A549 (cell line): ENCODE data around the gene ST6GALNAC2. TPM values are rescaled to one million over a fixed set of nuclear protein-coding genes. Genes with fewer than 3 reads are reported as not detected.

ENCODE experiments used
- ATAC-seq, 2 experiments: fragments of 200-7000 bp in 1 of 2; fragments of >200 bp in 1 of 2; cut with Nextera tagmentation in 1 of 2; cut with Tn5 transposase in 1 of 2; 3 replicates each; pipeline versions ENCODE4 v1.8.0 to v1.9.1; 2018 to 2020; ENCODE audit warnings: mild to moderate bottlenecking in 1 of 2, moderate library complexity in 1 of 2
- CTCF ChIA-PET: fragments of 300-600 bp; sonication (Branson Sonifier 250); formaldehyde crosslinking; extraction: SDS; loops from one replicate; lab custom pipeline; 2021; ENCODE audit warnings: antibody characterized with exemption, inconsistent platforms; lab: Yijun Ruan, JAX
- POLR2A ChIA-PET: fragments of 350-600 bp; formaldehyde crosslinking; extraction: SDS; loops from one replicate; lab custom pipeline; 2021; ENCODE audit warnings: antibody characterized with exemption, inconsistent platforms; lab: Yijun Ruan, JAX
- DNase-seq, 2 experiments: peaks; one replicate each; pipeline versions ENCODE4 v3.0.0 to v3.0.0-alpha.2; 2011 to 2016; ENCODE audit warnings: low read depth in 1 of 2, low spot score in 1 of 2
- FAIRE-seq: peaks from 2 replicates; lab custom pipeline; 2011; peaks lifted over from hg19 to GRCh38; lab: Jason Lieb, UNC
- H3K27ac ChIP-seq, 2 experiments: fragments of >200 bp; sonication (Bioruptor Twin); formaldehyde crosslinking; 3 replicates each; pipeline ENCODE4 v1.5.1; 2016 to 2017
- H3K4me1 ChIP-seq: fragments of >200 bp; sonication (Bioruptor Twin); formaldehyde crosslinking; 3 replicates; pipeline ENCODE4 v1.6.1; 2016
- H3K4me2 ChIP-seq: fragments of >200 bp; sonication (Bioruptor Twin); formaldehyde crosslinking; 3 replicates; pipeline ENCODE4 v1.6.1; 2016
- H3K4me3 ChIP-seq: fragments of >200 bp; sonication (Bioruptor Twin); formaldehyde crosslinking; 3 replicates; pipeline ENCODE4 v1.5.1; 2016
- H3K9me3 ChIP-seq: fragments of >200 bp; sonication (Bioruptor Twin); formaldehyde crosslinking; 3 replicates; pipeline ENCODE4 v1.6.1; 2016
- BCL3 ChIP-seq: fragments of >200 bp; sonication (Bioruptor Twin); formaldehyde crosslinking; IDR thresholded peaks from 3 replicates; pipeline ENCODE4 v1.6.1; 2016
- CHD2 ChIP-seq: fragments of 150-350 bp; IDR thresholded peaks from 2 replicates; pipeline ENCODE4 v1.6.1; 2014; ENCODE audit warnings: low read length; ENCODE audit not compliant: partially characterized antibody
- CHD4 ChIP-seq: fragments of 200-600 bp; sonication (generic); IDR thresholded peaks from 2 replicates; pipeline ENCODE4 v1.6.1; 2016; ENCODE audit warnings: antibody characterized with exemption, mild to moderate bottlenecking, borderline replicate concordance
- HES2 ChIP-seq: fragments of >200 bp; sonication (Bioruptor Twin); formaldehyde crosslinking; IDR thresholded peaks from 2 replicates; pipeline ENCODE4 v1.6.1; 2016
- MYC ChIP-seq: IDR thresholded peaks from 2 replicates; pipeline ENCODE4 v1.6.1; 2012; ENCODE audit warnings: mild to moderate bottlenecking, inconsistent platforms, low read length, improper control_type of control experiment, borderline replicate concordance
- PBX3 ChIP-seq: IDR thresholded peaks from 2 replicates; pipeline ENCODE4 v1.6.1; 2012
- POLR2A ChIP-seq: IDR thresholded peaks from 2 replicates; pipeline ENCODE4 v1.6.1; 2012; ENCODE audit warnings: mild to moderate bottlenecking, low read length
- REST ChIP-seq: fragments of 200-600 bp; sonication (generic); IDR thresholded peaks from 2 replicates; pipeline ENCODE4 v1.6.1; 2016; ENCODE audit warnings: antibody characterized with exemption, mild to moderate bottlenecking, moderate library complexity
- RNF2 ChIP-seq: fragments of 200-600 bp; sonication (generic); IDR thresholded peaks from 2 replicates; pipeline ENCODE4 v1.6.1; 2016; ENCODE audit warnings: low read depth, mild to moderate bottlenecking, antibody characterized with exemption, moderate library complexity, borderline replicate concordance
- TFCP2L1 ChIP-seq: fragments of 250-450 bp; sonication (Bioruptor Pico); IDR thresholded peaks from 2 replicates; pipeline ENCODE4 v1.5.0; 2021; ENCODE audit warnings: mild to moderate bottlenecking
- TP53 ChIP-seq: fragments of 250-450 bp; sonication (Bioruptor Pico); IDR thresholded peaks from 2 replicates; pipeline ENCODE4 v1.5.0; 2021; ENCODE audit warnings: mild to moderate bottlenecking, moderate library complexity
- WGBS: methylation state at CpG from one replicate; pipeline ENCODE4 v1.1.6; 2017; ENCODE audit errors: missing lambda C conversion rate; 5-methylcytosine and 5-hydroxymethylcytosine counted together
- polyA plus RNA-seq, 4 experiments: library from polyadenylated mRNA; depleted of rRNA in 3 of 4; stranded (reverse); fragments of >200 nt; fragmentation: RNase III in 1 of 4; extraction: RNeasy Plus Mini Kit Qiagen cat#74134 plus additional on column Dnase treatment in 1 of 4; gene quantifications; 2 replicates in 3 of 4; 3 replicates in 1 of 4; pipeline ENCODE4 v1.2.3, GENCODE V29; 2011 to 2017
- TF ChIP-seq, protein P1 (sequence below): fragments of 250-450 bp; sonication (Bioruptor Pico); IDR thresholded peaks from 2 replicates; pipeline ENCODE4 v1.5.0; 2021; ENCODE audit warnings: mild to moderate bottlenecking, moderate library complexity, borderline replicate concordance
- TF ChIP-seq, protein P2 (sequence below): IDR thresholded peaks from 2 replicates; pipeline ENCODE4 v1.6.1; 2012; ENCODE audit warnings: low read depth, borderline replicate concordance

The ST6GALNAC2 gene
- polyA plus RNA-seq, 2 of the 4 experiments (the other 2 are of a cell fraction), result 0.41 to 0.74 TPM

- CTCF ChIA-PET, result interaction anchor here (0.6 to 15.7 kb wide), 4 partner anchors 16 to 184 kb away, joined by 3 to 185 read pairs (median 4); partner anchors contain the start of gene CYGB
- H3K27ac ChIP-seq, result peak overlapping the region in 1 of 2 experiments; percentile 17; a peak in 1 of 6 replicates
Measured at GRCh38 chr17:76554131-76554530, 31.5 kb downstream of the ST6GALNAC2 start.

DNA sequence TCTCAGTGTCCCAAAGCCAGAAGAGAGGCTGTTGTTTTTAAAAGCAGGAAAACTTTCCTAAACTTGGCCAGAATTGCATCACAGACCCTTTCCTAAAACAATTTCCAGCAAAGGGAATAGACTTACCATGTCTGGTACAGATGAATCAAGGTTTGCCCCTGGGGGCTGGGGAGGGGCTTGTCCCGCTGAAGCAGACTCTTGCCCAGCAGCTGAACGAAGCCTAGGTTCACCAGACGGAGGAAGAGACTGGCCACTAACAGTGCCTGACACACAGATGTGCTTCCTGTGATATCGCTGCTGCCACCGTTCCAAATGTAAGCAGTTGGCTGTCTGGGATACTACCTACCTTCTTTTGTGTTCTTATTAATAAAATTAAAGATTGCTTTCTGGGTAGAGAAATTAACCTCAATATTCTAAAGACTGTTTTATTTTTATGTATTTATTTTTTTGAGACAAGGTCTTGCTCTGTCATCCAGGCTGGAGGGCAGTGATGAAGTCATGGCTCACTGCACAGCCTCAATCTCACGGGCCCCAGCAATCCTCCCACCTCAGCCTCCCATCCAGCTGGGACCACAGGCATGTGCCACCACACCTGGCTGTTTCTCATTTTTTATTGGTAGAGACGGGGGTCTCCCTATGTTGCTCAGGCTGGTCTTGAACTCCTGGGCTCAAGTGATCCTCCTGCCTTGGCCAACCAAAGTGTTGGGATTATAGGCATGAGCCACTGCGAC is 32.3 kb downstream of the ST6GALNAC2 start:
- Histone ChIP-seq H3K4me1 (peaks cover 29% of the 10 kb centered on the region), H3K27ac (peak overlapping the region in 1 of 2 experiments; percentile 45; a peak in 3 of 6 replicates), H3K9me3 (no peaks in the 10 kb centered on the region), H3K4me2 (no peak overlapping the region), H3K4me3 (no peak overlapping the region)
- no peak for FAIRE-seq
- POLR2A ChIA-PET, result no interaction called here
- CTCF ChIA-PET, result interaction anchor here (0.7 to 15.7 kb wide), 6 partner anchors 10 to 71 kb away, joined by 3 to 185 read pairs (median 4); partner anchors contain the start of gene CYGB
- ATAC-seq, result no peak
- DNase-seq, result no peak
- 91% methylated on average over 8 of the region's 8 CpGs for WGBS
- no peak for TF ChIP-seq MYC
- TF ChIP-seq REST, result no peak
- TF ChIP-seq, protein P1, sequence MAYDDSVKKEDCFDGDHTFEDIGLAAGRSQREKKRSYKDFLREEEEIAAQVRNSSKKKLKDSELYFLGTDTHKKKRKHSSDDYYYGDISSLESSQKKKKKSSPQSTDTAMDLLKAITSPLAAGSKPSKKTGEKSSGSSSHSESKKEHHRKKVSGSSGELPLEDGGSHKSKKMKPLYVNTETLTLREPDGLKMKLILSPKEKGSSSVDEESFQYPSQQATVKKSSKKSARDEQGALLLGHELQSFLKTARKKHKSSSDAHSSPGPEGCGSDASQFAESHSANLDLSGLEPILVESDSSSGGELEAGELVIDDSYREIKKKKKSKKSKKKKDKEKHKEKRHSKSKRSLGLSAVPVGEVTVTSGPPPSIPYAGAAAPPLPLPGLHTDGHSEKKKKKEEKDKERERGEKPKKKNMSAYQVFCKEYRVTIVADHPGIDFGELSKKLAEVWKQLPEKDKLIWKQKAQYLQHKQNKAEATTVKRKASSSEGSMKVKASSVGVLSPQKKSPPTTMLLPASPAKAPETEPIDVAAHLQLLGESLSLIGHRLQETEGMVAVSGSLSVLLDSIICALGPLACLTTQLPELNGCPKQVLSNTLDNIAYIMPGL (CRISPR knock-in tag), result no peak
- no peak for TF ChIP-seq CHD2
- TF ChIP-seq POLR2A, result no peak
- TF ChIP-seq BCL3, result no peak
- TF ChIP-seq, protein P2, sequence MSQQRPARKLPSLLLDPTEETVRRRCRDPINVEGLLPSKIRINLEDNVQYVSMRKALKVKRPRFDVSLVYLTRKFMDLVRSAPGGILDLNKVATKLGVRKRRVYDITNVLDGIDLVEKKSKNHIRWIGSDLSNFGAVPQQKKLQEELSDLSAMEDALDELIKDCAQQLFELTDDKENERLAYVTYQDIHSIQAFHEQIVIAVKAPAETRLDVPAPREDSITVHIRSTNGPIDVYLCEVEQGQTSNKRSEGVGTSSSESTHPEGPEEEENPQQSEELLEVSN, result no peak

More at GRCh38 chr17:76554131-76554530, 31.5 kb downstream of the ST6GALNAC2 start:
- TF ChIP-seq HES2, result no peak
- no peak for TF ChIP-seq PBX3
- no peak for TF ChIP-seq TP53 (CRISPR knock-in tag)
- no peak for TF ChIP-seq TFCP2L1 (CRISPR knock-in tag)
- TF ChIP-seq, protein P2, result no peak
- TF ChIP-seq CHD4, result no peak
- TF ChIP-seq RNF2, result no peak
- no peak for TF ChIP-seq REST
- no peak overlapping the region for H3K4me3 ChIP-seq
- POLR2A ChIA-PET, result no interaction called here
- H3K9me3 ChIP-seq, result no peaks in the 10 kb centered on the region
- WGBS, result 76% methylated on average over 6 of the region's 6 CpGs
- H3K4me1 ChIP-seq, result peaks cover 33% of the 10 kb centered on the region
- no peak overlapping the region for H3K4me2 ChIP-seq
- ATAC-seq (no peak), DNase-seq (no peak), FAIRE-seq (no peak)
